GF-D8 (cell line): ENCODE measurements around the gene TRPC3.

Source experiments
- DNase-seq: peaks from one replicate; lab custom pipeline; 2025; lab: John Stamatoyannopoulos, UW

The TRPC3 gene

DNA sequence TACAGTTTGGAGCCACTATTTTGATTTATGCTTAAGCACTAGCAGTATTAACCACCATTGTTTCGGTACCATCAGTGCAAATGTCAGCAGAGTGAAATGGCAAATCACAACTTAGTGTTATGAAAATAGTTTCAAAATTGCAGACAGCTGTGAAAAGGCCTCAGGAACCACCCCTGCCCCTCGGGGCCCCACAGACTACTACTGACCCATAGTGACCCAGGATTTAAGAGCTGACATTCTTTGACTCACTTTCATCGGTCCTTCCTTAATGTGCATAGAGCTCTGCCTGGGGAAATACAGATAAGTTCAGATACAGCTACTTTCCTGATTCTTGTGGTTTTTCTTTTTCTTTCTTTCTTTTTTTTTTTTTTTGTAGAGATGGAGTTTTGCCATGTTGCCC lies 78.3 kb downstream of the TRPC3 start:
- no peak for DNase-seq

DNA sequence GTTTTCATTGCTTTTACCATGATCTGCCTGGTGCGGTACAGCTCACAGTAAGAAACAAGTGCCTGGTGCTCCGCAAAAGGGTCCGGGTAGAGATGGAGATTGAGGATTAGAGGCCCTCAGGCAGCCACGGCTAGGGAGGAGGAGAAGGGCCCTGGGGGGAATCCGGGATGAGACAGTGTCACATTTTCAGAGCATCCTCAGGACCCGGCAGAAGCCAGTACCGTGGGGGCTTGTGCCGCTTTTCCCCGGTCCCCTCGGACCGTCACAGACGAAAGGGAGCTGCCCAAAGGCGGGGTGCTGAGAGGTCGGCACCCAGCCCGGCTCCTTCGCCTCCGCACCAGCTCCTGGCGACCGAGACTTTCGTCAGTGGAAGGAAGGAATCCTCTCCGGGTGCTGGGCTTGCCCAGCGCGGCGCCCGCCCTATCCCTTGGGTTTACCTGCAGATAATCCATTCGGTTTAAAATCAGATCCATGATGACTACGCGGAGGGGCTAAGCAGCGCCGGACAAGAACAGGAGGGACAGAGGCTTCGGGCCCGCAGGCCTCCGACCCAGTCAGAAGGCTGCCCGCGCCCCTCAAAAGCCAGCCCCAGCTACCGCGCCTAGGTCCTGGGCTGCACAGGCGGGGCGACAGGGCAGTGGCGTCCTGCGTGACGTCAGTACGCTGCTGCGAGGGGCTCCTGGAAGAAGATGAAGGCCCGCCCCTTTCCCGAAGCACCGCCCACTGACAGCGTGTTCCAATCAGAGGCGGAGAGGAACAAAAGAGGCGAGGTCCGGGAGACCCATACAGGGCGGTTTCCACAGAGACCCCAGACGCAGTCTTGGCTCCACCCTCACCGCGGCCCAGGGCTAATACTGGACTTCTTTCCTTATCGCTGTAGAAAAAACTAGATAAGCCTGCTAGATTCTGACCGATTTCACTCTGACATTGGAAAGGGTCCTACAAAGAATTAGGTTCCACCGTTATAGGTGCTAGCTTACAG lies 81.7 kb downstream of the TRPC3 start, which contains the start of gene BBS7:
TSS of gene BBS7 (minus strand) at position 634 of the 982 bp plus-strand sequence. CDS start at position 473, 161 bp downstream.
- DNase-seq = peak; percentile 91

DNA sequence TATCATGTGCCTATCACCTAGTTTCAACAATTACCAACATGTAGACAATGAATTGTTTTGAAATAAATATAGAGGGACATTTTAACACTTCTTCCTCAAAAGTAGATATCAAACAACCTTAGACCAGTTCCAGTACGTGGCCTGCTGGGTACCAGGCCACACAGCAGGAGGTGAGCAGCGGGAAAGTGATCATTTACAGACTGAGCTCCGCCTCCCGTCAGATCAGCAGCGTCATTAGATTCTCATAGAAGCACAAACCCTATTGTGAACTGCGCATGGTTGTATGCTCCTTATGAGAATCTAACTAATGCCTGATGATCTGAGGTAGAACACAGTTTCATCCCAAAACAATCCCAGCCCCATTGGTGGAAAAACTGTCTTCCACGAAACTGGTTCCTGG lies 88.1 kb downstream of the TRPC3 start:
- DNase-seq = no peak

DNA sequence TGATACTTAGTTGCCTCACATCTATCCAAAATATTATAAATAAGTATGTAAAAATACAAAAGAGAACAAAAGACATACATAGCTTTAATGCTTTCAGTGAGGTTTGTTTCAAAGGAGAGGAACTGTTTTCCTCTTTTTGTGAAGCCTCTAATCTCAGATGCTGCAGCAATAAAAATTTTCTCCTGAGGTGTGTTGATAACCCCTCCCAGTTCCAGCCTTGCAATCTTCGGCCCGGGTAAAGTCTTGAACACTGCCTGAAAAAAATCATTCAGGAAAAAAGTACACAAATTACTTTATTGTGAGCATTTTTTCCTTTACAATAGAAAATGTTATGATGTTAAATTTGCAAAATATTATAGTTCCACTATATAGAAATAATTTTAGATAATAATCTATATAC lies 90.4 kb downstream of the TRPC3 start:
- DNase-seq = no peak

DNA sequence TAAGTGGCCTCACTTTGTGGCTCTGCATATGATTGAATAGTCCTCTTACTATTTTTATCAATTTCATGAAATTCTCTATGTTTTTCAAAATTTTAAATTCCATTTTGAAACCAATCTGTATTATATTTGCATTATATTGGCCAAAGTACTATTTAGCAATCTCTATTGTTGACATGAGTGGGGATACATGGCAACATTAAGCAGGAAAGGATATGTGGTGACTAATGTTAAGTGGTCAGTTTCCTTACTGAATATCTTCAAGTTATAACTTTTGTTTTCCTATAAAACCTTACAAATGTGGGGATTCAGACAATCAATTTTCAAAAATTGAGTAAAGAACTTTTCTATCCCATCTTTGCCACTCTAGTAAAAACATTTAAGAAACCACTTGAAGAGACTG lies 91.7 kb downstream of the TRPC3 start:
- DNase-seq = no peak

DNA sequence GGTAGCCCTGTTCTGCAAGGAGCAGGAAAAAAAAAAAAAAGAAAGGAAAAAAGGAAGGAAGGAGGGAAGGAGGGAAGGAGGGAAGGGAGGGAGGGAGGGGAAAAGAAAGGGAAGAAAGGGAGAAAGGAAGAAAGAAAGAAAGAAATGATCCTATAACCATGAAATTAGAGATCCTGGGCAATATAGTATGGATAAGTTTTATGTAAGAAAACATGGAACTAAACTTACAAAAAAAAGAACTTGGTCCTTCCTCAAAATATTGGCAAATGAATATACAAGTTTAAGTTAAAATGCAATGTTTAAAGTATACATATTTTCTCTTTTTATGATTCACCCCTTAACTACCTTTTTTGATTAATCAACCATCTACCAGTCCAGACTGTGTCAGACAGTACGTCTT lies 100.5 kb downstream of the TRPC3 start:
- DNase-seq = no peak

DNA sequence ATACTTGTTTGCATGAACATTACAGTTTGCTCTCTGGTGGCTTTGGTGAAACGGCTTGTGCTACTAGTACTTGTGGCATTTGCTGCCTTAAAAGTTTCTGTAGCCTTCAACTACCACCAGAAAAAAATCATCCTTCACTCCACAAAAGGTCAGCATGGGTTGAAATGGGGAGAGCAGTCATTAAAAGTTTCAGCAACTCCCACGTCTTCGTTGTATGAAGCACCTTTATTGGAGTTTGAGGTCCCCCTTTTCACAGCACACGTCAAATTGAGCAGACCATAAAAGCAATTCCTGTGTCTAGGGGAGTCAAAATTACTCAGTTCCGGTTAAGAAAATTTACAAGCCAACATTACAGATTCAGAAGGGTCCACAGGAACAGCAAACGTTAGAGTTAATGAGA lies 105.2 kb downstream of the TRPC3 start:
- no peak for DNase-seq

DNA sequence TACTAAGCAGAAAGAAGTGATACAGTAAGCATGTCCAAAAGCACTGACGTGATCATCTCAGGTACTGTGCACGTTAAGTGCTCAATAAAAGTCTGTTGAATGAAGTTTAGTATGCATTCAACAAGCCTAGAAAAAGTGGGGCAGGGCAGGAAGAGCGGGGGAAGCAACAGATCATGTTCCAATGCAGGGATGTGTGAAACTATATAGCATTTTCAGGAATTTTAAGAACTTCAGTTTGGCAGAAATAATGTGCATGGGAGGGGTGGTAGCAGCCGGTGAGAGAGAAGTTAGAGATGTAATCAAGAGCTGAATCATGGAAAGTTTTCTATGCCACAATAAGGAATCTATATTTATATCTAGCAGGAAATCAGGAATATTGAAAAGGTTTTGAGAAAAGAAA lies 109.0 kb downstream of the TRPC3 start:
- DNase-seq = no peak

DNA sequence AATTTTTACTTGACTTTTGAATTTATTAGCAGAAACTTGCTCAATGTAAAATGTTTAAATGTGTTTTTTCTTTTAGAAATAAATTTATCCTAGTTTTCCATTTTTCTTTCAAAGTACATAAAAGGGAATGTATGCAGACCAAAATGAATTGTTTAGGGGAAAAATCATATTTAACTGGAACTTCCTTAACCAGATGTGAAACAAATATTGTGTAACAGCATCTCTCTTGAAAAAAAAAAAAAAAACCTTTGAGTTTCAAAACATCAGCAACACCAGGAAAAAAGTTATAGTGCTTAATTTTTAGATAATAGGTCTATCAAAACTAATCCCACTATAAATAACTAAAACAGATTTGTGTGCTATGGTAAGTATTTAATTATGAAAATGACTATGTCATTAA lies 113.7 kb downstream of the TRPC3 start:
- DNase-seq = peak; percentile 2

DNA sequence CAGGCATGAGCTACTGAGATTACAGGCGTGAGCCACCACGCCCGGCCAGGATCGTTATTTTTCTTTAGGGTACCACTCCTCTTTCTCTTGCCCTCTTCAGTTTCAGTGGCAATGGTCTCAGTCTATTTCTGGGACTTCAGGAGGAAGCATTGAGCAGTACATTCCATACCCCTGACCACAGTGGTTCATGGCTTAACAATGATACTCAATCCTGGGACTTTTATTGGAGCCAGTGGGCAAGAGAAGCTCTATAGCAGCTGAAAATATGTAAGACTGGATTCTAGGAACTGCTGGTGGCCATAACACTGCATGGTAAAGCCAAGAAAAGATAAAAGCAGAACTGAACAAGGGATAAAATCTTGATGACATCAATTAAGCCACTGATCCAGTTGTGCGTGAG lies 122.3 kb downstream of the TRPC3 start:
- DNase-seq = no peak
